Endothelial cell of umbilical vein (primary cell): ENCODE measurements around the gene ZBTB22. TPM values are rescaled to one million over a fixed set of nuclear protein-coding genes. Genes with fewer than 3 reads are reported as not detected.

ENCODE experiments used
- BruUV-seq: library from RNA; stranded (reverse); fragments of 400-500 nt; replicated peaks from 2 replicates; lab custom pipeline; 2021; lab: Mats Ljungman, UMichigan
- CTCF ChIA-PET: fragments of 300-600, 350-600 bp; sonication (Branson Sonifier 250); formaldehyde crosslinking; loops from one replicate; lab custom pipeline; 2021; ENCODE audit warnings: antibody characterized with exemption, inconsistent platforms; lab: Charles Lee
- POLR2A ChIA-PET: fragments of 300-600, 350-600 bp; sonication (Branson Sonifier 250); formaldehyde crosslinking; loops from one replicate; lab custom pipeline; 2021; ENCODE audit warnings: antibody characterized with exemption, inconsistent platforms; lab: Charles Lee
- DNase-seq: peaks from one replicate; pipeline ENCODE4 v3.0.0-alpha.2; 2011; ENCODE audit warnings: low read depth, low spot score
- FAIRE-seq: peaks from 2 replicates; lab custom pipeline; 2011; peaks lifted over from hg19 to GRCh38; lab: Jason Lieb, UNC
- H2AFZ ChIP-seq: 2 replicates; pipeline ENCODE4 v1.6.0; 2012; ENCODE audit warnings: low read depth, low read length, control low read depth, inconsistent platforms
- H3K27ac ChIP-seq: 2 replicates; pipeline ENCODE4 v1.5.1; 2011; ENCODE audit warnings: low read depth, mild to moderate bottlenecking, control low read depth, low read length, moderate library complexity; ENCODE audit not compliant: insufficient read depth
- H3K27me3 ChIP-seq, 2 experiments: 2 replicates each; pipeline versions ENCODE4 v1.6.0 to v1.6.1; 2011; ENCODE audit warnings: low read length in 2 of 2, mixed read lengths in 1 of 2; ENCODE audit not compliant: control insufficient read depth in 2 of 2, insufficient read depth in 2 of 2
- H3K36me3 ChIP-seq, 2 experiments: 2 replicates in 1 of 2; 3 replicates in 1 of 2; pipeline ENCODE4 v1.5.1; 2011; ENCODE audit warnings: low read length in 2 of 2, mild to moderate bottlenecking in 1 of 2, moderate library complexity in 1 of 2; ENCODE audit not compliant: control insufficient read depth in 2 of 2, insufficient read depth in 2 of 2; ENCODE audit errors: extremely low read depth in 1 of 2
- H3K4me1 ChIP-seq: 3 replicates; pipeline ENCODE4 v1.5.1; 2011; ENCODE audit warnings: mild to moderate bottlenecking, low read length; ENCODE audit not compliant: control insufficient read depth, insufficient read depth; ENCODE audit errors: extremely low read depth
- H3K4me2 ChIP-seq: 2 replicates; pipeline ENCODE4 v1.6.1; 2011; ENCODE audit warnings: low read length, control low read depth, mixed read lengths; ENCODE audit not compliant: insufficient read depth
- H3K4me3 ChIP-seq, 3 experiments: fragments of 200-600 bp in 1 of 3; sonication (generic), shearing (Covaris generic) in 1 of 3; replicated peaks in 1 of 3; 2 replicates each; pipeline ENCODE4 v1.5.1; 2011 to 2016; ENCODE audit warnings: control low read depth in 3 of 3, low read length in 3 of 3, mild to moderate bottlenecking in 2 of 3, inconsistent platforms in 1 of 3, low read depth in 1 of 3, moderate library complexity in 1 of 3; ENCODE audit not compliant: insufficient read depth in 1 of 3
- H3K79me2 ChIP-seq: 2 replicates; pipeline ENCODE4 v1.6.0; 2012; ENCODE audit warnings: low read length, inconsistent platforms; ENCODE audit not compliant: control insufficient read depth, insufficient read depth
- H3K9ac ChIP-seq: replicated peaks from 2 replicates; pipeline ENCODE3; 2011; ENCODE audit warnings: low read length, control low read depth; ENCODE audit not compliant: insufficient read depth; ENCODE audit errors: extremely low read depth
- H3K9me1 ChIP-seq: replicated peaks from 3 replicates; pipeline ENCODE4 v1.6.0; 2011; ENCODE audit warnings: mild to moderate bottlenecking, low read length; ENCODE audit not compliant: control insufficient read depth, insufficient read depth; ENCODE audit errors: extremely low read depth
- H3K9me3 ChIP-seq: replicated peaks from 2 replicates; pipeline ENCODE4 v1.5.1; 2012; ENCODE audit warnings: low read length, inconsistent platforms; ENCODE audit not compliant: control insufficient read depth, insufficient read depth
- H4K20me1 ChIP-seq: replicated peaks from 2 replicates; pipeline ENCODE3; 2011; ENCODE audit warnings: mild to moderate bottlenecking, low read length; ENCODE audit not compliant: control insufficient read depth, insufficient read depth; ENCODE audit errors: extremely low read depth
- CTCF ChIP-seq, 2 donors: IDR thresholded peaks; 1 replicate in 1 of 2; 2 replicates in 1 of 2; pipeline ENCODE4 v1.5.1; 2011; ENCODE audit warnings: low read length in 2 of 2, mild to moderate bottlenecking in 2 of 2, moderate library complexity in 2 of 2, control low read depth in 1 of 2, inconsistent platforms in 1 of 2, low read depth in 1 of 2; ENCODE audit not compliant: insufficient read depth in 1 of 2; ENCODE audit errors: extremely low read depth in 1 of 2
- EZH2 ChIP-seq: IDR thresholded peaks from 2 replicates; pipeline ENCODE4 v1.6.1; 2012; ENCODE audit warnings: borderline replicate concordance, low read depth, mild to moderate bottlenecking, moderate library complexity, low read length, inconsistent platforms; ENCODE audit not compliant: severe bottlenecking
- FOS ChIP-seq: IDR thresholded peaks from 2 replicates; pipeline ENCODE4 v1.6.1; 2011; ENCODE audit warnings: mild to moderate bottlenecking, low read length, moderate library complexity, borderline replicate concordance; ENCODE audit not compliant: insufficient read depth
- GATA2 ChIP-seq: IDR thresholded peaks from 2 replicates; pipeline ENCODE4 v1.7.0; 2011; ENCODE audit warnings: low read depth, mild to moderate bottlenecking, moderate library complexity, mixed read lengths, low read length; ENCODE audit not compliant: insufficient read length, insufficient read depth
- JUN ChIP-seq: IDR thresholded peaks from 2 replicates; pipeline ENCODE4 v1.6.1; 2011; ENCODE audit warnings: borderline replicate concordance, low read depth; ENCODE audit not compliant: insufficient read length, insufficient read depth
- MAX ChIP-seq: IDR thresholded peaks from 2 replicates; pipeline ENCODE4 v1.6.1; 2011; ENCODE audit not compliant: insufficient read depth, insufficient read length
- MYC ChIP-seq: IDR thresholded peaks from one replicate; pipeline ENCODE4 v1.6.1; 2011; ENCODE audit warnings: mild to moderate bottlenecking, low read depth, low read length
- POLR2A ChIP-seq: IDR thresholded peaks from 2 replicates; pipeline ENCODE4 v1.6.1; 2012; ENCODE audit warnings: low read depth, mild to moderate bottlenecking, control low read depth, low read length
- POLR2AphosphoS5 ChIP-seq: IDR thresholded peaks from 2 replicates; pipeline ENCODE4 v1.6.1; 2012; ENCODE audit warnings: low read depth, mild to moderate bottlenecking, control low read depth, low read length, moderate library complexity; ENCODE audit not compliant: insufficient read depth
- dilution Hi-C: fragments of 300-500 bp; cut with MboI; formaldehyde crosslinking; loops from one replicate; pipeline ENCODE4 v1.15.0; 2019; ENCODE audit warnings: low sequenced_read_pairs; ENCODE audit not compliant: extremely low pct_ligation_motif_present
- intact Hi-C: fragments of 100-400 bp; cut with micrococcal nuclease; formaldehyde crosslinking; loops from one replicate; pipeline ENCODE4 v1.10.0; 2022
- polyA plus RNA-seq, 4 experiments: library from polyadenylated mRNA; depleted of rRNA in 3 of 4; stranded (reverse) in 3 of 4; unstranded in 1 of 4; fragments of >200 nt; gene quantifications; 2 replicates each; pipeline versions ENCODE4 v1.2.1 to v1.2.3, GENCODE V29; 2011 to 2012; ENCODE audit warnings: missing spikeins in 1 of 4
- total RNA-seq: library from RNA; stranded (reverse); gene quantifications from 2 replicates; pipeline ENCODE4 v1.2.3, GENCODE V29; 2021

Gene ZBTB22
- total and polyA plus RNA-seq, 2 donors (not counting 3 experiments of a cell fraction or from before 2014, with no cell fraction given): 12.6 to 15.4 TPM

- DNase-seq (no peak), FAIRE-seq (no peak)
- peaks cover 8% of the 10 kb centered on the region for H3K79me2 ChIP-seq
- POLR2A ChIA-PET: no interaction called here
- CTCF ChIA-PET: interaction anchor here (1.4 kb wide), 1 partner anchor 18 kb away, joined by 3 read pairs; the partner anchor contains the start of gene B3GALT4
- H4K20me1 ChIP-seq: no peaks in the 10 kb centered on the region
- dilution Hi-C loops (no loop called here), intact Hi-C loops (no loop called here)
- no TSS peak for BruUV-seq
- no peak overlapping the region for H3K4me3 ChIP-seq
- TF ChIP-seq FOS (no peak), POLR2A (no peak), MYC (no peak), CTCF (IDR thresholded peaks at IDR 0.05; ENCODE audit: extremely low read depth in 1 of 2, insufficient read depth in 1 of 2, low read depth in 1 of 2, low read length in 2 of 2) (no peak), EZH2 (no peak), GATA2 (no peak), MAX (no peak), JUN (no peak), POLR2AphosphoS5 (no peak)
- H3K27ac ChIP-seq: no peak overlapping the region
- H2AFZ ChIP-seq: no peak overlapping the region
- H3K9me1 ChIP-seq: no peaks in the 10 kb centered on the region
- H3K36me3 ChIP-seq: peaks cover 7 to 33% of the 10 kb centered on the region in 2 experiments
- H3K4me2 ChIP-seq: no peak overlapping the region
- H3K4me1 ChIP-seq: peaks cover 13% of the 10 kb centered on the region
- H3K9me3 ChIP-seq: no peaks in the 10 kb centered on the region
- H3K27me3 ChIP-seq: no peaks in the 10 kb centered on the region
- no peak overlapping the region for H3K9ac ChIP-seq
These were observed 21.7 kb downstream of the ZBTB22 start for GRCh38 chr6:33295621-33296369.
